IPS-18a (cell line): ENCODE results near the gene CDK5.

ENCODE experiments used
- H3K27ac ChIP-seq: one replicate; pipeline ENCODE4 v1.5.1; 2013; ENCODE audit warnings: low read length
- H3K27me3 ChIP-seq: one replicate; pipeline ENCODE4 v1.6.1; 2013; ENCODE audit warnings: mild to moderate bottlenecking, low read length; ENCODE audit not compliant: control insufficient read depth, insufficient read depth
- H3K36me3 ChIP-seq: one replicate; pipeline ENCODE4 v1.6.1; 2013; ENCODE audit warnings: low read depth, low read length; ENCODE audit not compliant: control insufficient read depth
- H3K4me1 ChIP-seq: one replicate; pipeline ENCODE4 v1.6.1; 2013; ENCODE audit warnings: low read depth, low read length; ENCODE audit not compliant: control insufficient read depth
- H3K4me3 ChIP-seq: one replicate; pipeline ENCODE4 v1.5.1; 2013; ENCODE audit warnings: low read length
- H3K9ac ChIP-seq: one replicate; pipeline ENCODE4 v1.6.1; 2013; ENCODE audit warnings: mild to moderate bottlenecking, low read length, moderate library complexity
- H3K9me3 ChIP-seq: one replicate; pipeline ENCODE4 v1.6.1; 2013; ENCODE audit warnings: low read depth, low read length; ENCODE audit not compliant: control insufficient read depth

The CDK5 gene

DNA sequence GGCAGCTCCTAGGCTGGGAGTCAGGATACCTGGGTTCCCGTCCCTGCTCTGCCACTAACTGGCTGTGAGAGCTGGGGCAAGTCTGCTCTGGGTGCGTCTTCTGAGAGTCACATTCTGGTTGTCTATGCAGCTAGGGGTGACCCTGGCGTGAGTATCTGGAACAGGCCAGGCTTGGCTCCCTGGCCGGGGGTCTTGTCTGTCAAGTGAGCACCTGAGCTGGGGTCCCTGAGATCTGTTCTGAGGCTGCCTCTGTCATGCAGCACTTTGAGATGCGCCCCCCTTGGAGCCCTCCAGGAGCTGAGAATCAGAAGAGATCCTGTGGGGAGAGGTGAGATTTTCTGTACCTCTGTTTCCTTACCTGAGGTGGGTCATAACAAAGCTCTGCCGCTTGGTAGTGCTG, 36.1 kb upstream of the CDK5 start:
- H3K4me1 ChIP-seq: peaks cover 13% of the 10 kb centered on the region
- no peaks in the 10 kb centered on the region for H3K9me3 ChIP-seq
- H3K9ac ChIP-seq: no peak overlapping the region
- no peak overlapping the region for H3K27ac ChIP-seq
- peaks cover 12% of the 10 kb centered on the region for H3K27me3 ChIP-seq
- H3K4me3 ChIP-seq: no peak overlapping the region
- no peaks in the 10 kb centered on the region for H3K36me3 ChIP-seq

DNA sequence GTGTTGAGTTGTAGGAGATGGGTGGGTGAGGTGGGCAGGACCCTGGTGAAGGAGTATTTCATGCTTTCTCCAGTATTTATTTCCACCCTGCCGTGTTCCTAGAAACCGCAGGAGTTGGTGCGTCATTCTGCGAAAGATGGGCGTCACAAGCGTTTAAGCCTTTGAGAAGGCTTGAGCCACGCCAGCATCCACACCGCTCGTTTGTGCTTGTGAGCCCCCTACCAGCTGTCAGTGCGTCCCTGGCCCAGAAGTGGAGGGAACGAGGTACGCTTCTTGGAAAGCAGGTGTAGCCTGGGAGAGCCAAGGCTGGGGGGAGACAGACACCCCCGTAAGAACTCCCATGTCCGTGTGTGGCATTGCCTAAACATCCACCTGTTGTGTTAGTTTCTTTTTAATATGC, 34.3 kb upstream of the CDK5 start:
- H3K9me3 ChIP-seq: no peaks in the 10 kb centered on the region
- no peak overlapping the region for H3K27ac ChIP-seq
- H3K4me3 ChIP-seq: no peak overlapping the region
- H3K9ac ChIP-seq: no peak overlapping the region
- H3K27me3 ChIP-seq: peaks cover 29% of the 10 kb centered on the region
- no peaks in the 10 kb centered on the region for H3K36me3 ChIP-seq
- peaks cover 24% of the 10 kb centered on the region for H3K4me1 ChIP-seq

DNA sequence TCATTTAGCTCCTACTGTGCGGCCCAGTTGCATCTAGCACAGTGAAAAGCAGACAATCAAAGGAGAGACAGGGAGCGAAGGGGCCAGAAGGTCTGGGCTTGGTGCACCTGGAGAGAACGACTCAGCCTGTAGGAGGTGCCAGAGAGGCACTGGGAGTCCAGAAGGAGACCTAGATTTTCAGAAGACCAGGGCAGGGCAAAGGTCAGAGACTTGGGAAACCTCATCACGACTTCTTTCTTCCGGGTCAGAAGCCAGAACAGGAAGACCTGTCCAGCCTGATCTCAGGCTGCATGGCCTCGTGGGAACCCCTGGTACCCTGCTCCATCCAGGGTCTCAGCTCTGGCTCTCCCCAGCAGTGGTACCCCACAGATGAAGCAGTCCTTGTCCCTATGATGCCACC, 33.7 kb upstream of the CDK5 start:
- H3K4me1 ChIP-seq: peaks cover 24% of the 10 kb centered on the region
- no peaks in the 10 kb centered on the region for H3K9me3 ChIP-seq
- H3K9ac ChIP-seq: no peak overlapping the region
- no peak overlapping the region for H3K27ac ChIP-seq
- H3K4me3 ChIP-seq: no peak overlapping the region
- H3K27me3 ChIP-seq: peaks cover 31% of the 10 kb centered on the region
- H3K36me3 ChIP-seq: no peaks in the 10 kb centered on the region

DNA sequence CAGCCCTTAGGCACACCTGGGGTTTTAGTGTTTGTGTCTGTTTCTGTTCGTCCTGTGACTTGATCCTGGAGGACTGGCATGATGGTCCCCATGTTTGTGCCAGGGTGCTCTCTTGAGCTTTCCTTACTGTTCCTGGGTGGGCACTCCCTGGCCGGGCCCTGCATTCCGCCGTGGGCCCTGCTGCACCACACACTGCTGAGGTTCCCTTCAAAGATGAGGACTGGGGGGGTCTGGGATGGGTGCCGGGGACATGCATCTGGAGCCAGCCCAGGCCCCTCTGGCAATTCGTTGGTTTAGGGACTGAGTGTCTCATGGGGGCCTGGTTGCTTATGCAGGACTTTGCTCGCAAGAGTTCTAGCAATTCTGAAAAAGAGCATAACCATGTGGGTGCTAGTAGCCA, 33.3 kb upstream of the CDK5 start:
- peaks cover 24% of the 10 kb centered on the region for H3K4me1 ChIP-seq
- H3K27me3 ChIP-seq: peaks cover 31% of the 10 kb centered on the region
- H3K27ac ChIP-seq: no peak overlapping the region
- H3K36me3 ChIP-seq: no peaks in the 10 kb centered on the region
- no peaks in the 10 kb centered on the region for H3K9me3 ChIP-seq
- H3K4me3 ChIP-seq: no peak overlapping the region
- H3K9ac ChIP-seq: no peak overlapping the region

DNA sequence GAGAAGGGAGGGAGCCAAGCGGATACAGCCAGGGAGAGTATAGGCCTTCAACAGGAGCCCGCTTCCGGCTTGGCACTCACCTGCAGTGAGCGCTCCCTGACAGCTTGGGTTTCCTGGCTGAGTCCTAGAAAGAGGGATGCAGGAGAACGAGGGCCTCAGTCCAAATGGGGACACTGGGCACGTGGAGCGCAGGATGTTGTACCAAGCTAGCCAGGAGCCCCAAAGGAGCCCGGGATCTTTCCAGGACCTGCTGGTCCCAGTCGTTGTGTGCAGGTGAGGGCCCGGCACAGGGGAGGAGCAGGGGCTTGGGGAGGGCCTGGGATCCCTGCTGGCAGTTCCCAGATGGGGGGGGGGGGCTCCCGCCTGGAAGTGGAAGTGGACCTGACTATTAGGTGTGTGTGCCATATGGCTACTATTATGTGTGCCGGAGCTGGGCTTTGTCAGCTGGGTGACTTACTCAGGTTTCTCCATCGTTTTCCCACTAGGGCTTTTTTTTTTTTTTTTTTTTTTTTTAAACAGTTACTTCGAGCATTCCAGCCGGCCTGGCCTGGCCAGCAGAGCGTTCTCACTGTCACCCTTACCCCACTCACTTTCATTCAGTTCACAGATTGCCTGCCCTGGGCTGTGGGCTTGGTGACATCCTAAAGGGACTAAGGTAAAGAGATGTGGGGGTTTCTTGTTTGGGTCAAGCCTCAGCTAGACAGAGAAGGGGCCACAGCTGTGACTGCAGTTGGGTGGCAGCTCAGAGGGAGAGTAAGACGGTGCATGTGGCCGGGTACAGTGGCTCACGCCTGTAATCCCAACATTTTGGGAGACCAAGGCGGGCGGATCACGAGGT, 32.4 kb upstream of the CDK5 start:
- Histone ChIP-seq H3K4me3 (peak overlapping the region; percentile 82), H3K4me1 (peaks cover 29% of the 10 kb centered on the region), H3K27ac (no peak overlapping the region), H3K27me3 (peaks cover 32% of the 10 kb centered on the region), H3K36me3 (no peaks in the 10 kb centered on the region), H3K9ac (no peak overlapping the region), H3K9me3 (no peaks in the 10 kb centered on the region)

DNA sequence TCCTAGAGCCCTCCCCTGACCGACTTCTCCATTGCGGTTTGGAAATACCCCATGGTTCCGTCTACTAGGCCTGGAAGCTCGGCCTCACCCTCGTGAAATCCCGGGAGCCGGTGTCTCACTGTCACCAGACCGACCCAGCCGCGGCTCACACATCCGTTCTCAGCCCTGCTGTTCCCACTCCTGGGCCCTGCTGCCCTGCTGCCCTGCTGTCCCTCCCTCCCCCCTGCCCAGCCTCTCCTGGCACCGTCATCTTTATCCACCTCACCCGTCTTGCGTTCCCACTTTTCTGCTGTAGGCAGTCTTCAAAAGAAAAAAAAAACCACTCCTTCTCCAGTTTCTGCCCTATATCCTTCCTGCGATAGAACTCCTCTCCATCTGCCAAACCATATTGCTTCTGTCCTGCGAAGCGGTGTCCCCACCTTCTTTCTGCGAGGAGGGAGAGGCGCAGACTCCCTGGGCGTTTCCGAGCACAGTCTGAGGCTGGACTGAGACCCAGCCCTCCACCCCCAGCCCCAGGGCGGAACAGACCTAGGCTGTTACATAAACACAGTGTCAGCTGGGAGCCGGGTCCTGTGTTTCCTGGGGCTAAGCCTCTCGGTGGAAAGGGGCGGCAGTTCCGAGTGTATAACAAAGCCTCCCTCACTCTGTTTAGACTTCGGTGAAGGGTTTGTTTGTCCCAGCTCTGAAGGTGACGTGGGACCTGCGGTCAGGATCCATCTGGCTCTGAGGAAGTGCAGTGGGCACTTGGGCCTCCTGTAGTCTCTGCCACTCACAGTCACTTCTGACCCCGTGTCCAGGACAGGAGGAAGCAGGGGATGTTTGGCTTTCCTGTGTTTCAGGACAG, 31.4 kb upstream of the CDK5 start:
- H3K36me3 ChIP-seq: no peaks in the 10 kb centered on the region
- H3K9ac ChIP-seq: peak overlapping the region; percentile 73
- peaks cover 31% of the 10 kb centered on the region for H3K4me1 ChIP-seq
- no peak overlapping the region for H3K27ac ChIP-seq
- peak overlapping the region; percentile 82 for H3K4me3 ChIP-seq
- H3K27me3 ChIP-seq: peaks cover 43% of the 10 kb centered on the region
- H3K9me3 ChIP-seq: no peaks in the 10 kb centered on the region

DNA sequence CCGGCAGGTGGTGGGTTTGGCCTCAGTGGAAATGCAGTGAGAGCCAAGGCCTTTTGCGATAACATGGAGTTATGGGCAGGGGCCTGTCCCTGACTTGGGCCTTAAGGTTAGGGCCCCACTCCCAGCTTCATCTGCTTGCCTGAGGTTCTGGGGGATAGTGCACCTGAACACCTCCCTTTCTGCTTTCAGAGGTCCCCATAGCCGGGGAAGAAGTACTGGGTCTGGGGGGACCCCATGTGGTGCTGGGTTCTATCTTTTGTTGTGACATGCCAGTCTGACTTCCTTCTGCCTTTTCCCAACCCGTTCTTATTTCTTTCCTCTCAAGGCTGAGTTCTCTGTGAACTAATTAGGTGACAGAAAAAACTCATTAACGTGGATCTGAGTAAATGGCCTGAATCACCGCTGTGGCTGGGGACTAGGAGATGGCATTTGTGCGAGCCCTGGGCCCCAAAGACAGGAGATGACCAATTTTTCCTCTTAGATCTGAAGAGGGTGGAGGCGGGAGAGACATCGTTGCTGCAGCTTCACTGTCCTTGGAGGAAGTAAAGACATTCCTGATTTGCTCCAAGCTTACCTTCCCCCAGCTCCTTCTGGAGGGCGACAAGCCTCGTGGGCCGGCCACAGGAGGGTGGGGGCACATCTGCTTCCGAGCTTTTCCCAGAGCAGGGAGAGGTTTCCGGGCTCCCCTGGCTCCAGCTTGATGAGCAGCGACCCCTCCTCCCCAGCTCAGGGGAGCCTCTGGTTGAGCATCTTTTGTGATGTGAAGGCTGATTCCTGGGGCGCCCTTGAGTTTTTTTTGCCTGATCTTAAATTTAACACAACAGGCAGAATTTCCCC, 30.5 kb upstream of the CDK5 start:
- H3K36me3 ChIP-seq: no peaks in the 10 kb centered on the region
- peak overlapping the region; percentile 82 for H3K4me3 ChIP-seq
- H3K9ac ChIP-seq: peak overlapping the region; percentile 73
- peaks cover 47% of the 10 kb centered on the region for H3K27me3 ChIP-seq
- peaks cover 31% of the 10 kb centered on the region for H3K4me1 ChIP-seq
- H3K27ac ChIP-seq: no peak overlapping the region
- no peaks in the 10 kb centered on the region for H3K9me3 ChIP-seq

DNA sequence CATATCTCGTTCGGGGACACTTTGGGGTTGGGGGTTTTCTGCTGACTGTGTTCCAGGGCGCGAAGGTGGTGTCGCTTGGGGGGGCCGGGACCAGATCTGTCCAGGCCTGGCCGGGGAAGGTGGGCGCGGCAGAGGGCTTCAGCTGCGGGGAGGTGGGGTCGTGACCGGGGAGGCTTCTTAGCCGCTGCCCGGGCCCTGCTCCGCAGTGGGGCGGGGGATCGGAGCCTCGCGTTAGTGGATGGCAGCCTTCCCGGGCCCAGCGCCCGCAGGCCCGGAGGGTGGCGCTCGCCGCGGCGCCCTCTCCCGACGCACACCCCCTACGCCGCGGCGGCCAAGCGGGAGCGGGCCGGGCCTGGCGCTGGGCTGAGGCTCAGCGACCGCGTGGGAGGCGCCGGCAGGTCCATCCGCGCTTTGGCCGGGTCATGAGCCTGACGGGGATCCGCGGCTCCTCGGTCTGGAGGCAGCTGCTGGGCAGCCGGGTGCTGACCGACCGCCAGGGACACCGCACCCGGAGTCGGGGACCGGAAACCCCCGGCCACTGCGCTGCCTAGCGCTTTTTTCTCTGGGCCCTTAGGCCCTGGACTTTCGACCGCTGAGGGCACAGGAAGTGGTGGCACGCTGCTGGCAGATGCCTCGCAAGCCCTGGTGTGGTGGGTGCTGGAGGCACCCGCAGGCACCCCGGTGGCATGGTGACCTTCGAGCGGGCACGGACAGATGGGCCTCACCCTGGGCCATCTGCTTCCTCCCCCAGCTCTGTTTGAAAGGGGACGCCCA, 29.7 kb upstream of the CDK5 start:
- H3K9ac ChIP-seq: peak overlapping the region; percentile 73
- peaks cover 31% of the 10 kb centered on the region for H3K4me1 ChIP-seq
- no peaks in the 10 kb centered on the region for H3K9me3 ChIP-seq
- peaks cover 47% of the 10 kb centered on the region for H3K27me3 ChIP-seq
- peak overlapping the region; percentile 82 for H3K4me3 ChIP-seq
- no peaks in the 10 kb centered on the region for H3K36me3 ChIP-seq
- H3K27ac ChIP-seq: no peak overlapping the region

DNA sequence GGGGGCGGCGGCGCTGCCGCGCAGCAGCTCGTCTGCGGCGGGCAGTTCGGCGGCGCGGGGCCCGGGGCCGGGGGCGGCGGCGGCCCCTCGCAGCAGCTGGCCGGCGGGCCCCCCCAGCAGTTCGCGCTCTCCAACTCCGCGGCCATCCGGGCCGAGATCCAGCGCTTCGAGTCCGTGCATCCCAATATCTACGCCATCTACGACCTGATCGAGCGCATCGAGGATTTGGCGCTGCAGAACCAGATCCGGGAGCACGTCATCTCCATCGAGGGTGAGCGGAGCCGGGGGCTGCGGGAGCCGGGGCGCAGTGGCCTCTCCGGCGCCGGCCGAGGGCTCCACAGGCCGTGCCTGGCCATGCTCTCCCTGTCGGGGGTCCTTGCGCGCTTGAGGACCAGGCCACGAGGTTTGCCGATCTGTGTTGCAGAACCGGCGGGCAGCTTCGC, 29.1 kb upstream of the CDK5 start:
- Histone ChIP-seq H3K9me3 (no peaks in the 10 kb centered on the region), H3K9ac (peak overlapping the region; percentile 73), H3K4me3 (peak overlapping the region; percentile 82), H3K36me3 (no peaks in the 10 kb centered on the region), H3K4me1 (peaks cover 31% of the 10 kb centered on the region), H3K27me3 (peaks cover 47% of the 10 kb centered on the region), H3K27ac (no peak overlapping the region)

DNA sequence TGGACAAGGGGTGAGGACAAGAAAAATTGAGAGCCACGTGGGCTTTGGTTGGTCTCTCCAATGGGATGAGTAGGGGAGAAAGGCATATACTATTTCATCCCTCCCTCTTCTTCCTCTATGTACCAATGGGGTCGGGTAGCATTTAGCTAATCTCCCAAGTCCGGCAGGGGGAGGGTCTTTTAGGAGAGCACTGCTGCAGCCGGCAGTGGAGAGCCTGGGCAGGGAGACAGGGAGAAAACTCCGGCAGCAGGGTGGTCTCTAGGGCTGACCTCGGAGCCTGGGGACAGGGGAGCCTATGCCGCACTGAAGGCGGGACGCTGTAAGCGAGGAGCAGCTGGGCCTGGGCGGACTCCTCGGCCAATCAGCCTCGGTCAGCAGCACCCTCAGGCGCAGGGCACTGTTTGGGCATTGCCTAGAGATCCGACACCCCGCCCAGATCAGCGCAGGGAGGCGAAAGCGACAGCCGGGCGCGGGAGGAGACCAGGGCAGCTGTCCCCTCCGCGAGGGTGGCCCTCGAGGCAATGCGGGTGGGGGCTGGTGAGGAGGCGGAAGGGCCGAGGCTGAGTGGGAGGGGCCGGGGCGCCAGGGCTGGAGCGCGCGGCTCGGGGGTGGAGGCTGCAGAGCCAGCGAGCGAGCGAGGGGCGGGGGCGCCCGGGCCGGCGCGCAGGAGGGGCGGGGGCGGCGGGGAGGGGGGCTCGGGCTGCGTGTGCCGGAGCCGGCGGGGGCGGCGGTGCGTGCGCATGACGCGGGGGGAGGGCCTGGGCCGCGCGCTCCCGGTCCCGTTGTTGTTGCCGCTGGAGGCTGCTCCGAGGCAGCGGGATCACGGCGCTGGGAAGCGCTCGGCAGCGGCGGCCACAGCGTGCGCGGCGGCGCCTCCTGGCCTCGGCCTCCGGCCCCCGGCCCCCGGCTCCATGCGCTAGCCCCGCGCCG, 28.3 kb upstream of the CDK5 start, which contains the start of gene AGAP3:
Gene AGAP3 (plus strand): TSS at position 785 of the 930 bp plus-strand sequence. CDS start 267 bp downstream, outside the sequence.
- Histone ChIP-seq H3K27ac (no peak within 1 kb of the TSS), H3K9ac (peak within 1 kb of the TSS; percentile 73), H3K4me1 (peaks cover 31% of the 10 kb centered on the region), H3K27me3 (peaks cover 47% of the 10 kb centered on the region), H3K36me3 (no peaks in the 10 kb centered on the region), H3K4me3 (peak within 1 kb of the TSS; percentile 82), H3K9me3 (no peaks in the 10 kb centered on the region)
